Fibroblast of peridontal ligament (primary cell): Measurements from ENCODE around the gene PGLYRP3.

Experiments
- DNase-seq: peaks from one replicate; pipeline ENCODE4 v3.0.0-alpha.2; 2010; ENCODE audit errors: extremely low read depth

Gene PGLYRP3, protein sequence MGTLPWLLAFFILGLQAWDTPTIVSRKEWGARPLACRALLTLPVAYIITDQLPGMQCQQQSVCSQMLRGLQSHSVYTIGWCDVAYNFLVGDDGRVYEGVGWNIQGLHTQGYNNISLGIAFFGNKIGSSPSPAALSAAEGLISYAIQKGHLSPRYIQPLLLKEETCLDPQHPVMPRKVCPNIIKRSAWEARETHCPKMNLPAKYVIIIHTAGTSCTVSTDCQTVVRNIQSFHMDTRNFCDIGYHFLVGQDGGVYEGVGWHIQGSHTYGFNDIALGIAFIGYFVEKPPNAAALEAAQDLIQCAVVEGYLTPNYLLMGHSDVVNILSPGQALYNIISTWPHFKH

DNA sequence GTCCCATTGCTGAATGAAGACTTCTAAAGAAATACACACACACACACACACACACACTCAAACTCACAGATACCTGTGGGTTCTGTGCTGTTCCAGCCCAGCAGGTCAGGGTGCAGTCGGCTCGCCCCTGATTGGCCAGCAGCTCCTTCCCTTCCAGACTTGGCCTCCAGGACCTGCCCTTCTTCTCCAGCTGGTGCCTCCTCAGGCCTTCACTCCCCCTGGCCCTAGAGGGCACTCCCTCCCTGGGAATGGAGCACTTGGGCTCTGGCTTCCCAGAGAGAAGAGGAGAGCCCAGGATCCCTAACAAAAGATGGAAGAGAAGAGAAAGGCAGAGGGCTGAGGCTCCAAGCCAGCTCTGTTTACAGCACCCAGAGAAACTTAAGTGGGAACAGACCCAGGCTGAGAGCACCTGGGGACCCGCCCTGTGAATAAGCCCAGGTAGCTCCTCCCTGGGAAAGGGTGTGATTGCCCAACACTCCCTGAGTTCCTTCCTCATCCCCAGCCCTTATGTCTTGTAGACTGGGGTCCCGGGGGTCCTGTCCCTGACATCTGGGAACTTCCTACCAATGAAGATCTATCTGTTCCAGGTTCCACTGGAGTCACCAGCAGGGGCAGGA is at the start of gene PGLYRP3:
PGLYRP3 (minus strand) TSS at position 383 of the 617 bp plus-strand sequence. CDS start 2,287 bp downstream, outside the sequence.
- no peak for DNase-seq

DNA sequence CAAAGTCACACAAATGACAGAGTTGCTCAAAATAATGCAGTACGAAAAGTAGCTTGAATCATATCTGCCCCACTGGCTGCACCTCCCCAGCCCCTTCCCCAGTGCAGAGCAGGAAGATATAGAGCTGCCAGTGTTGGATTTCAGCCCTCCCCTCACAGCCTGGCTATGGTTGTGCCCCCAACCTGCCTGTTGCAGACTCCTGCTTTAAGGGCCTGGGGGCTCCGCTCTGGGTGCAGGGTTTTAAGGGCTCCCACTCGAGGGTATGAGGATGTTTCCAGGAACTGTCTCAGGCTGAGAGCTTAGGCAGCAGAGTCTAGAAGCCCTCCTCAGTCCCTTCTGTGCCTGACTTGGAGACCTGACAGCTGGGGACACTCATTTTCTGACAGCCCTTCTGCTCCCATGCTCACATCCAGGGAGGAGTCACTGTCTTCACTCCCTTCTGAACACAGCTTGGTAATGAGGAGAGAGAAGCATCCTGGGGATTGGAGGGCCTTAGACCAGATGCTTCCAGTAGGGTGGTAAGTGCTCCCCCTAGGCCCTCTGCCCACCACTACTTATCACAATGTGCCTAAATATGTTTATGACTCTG is 49.5 kb upstream of the PGLYRP3 start:
- no peak for DNase-seq

DNA sequence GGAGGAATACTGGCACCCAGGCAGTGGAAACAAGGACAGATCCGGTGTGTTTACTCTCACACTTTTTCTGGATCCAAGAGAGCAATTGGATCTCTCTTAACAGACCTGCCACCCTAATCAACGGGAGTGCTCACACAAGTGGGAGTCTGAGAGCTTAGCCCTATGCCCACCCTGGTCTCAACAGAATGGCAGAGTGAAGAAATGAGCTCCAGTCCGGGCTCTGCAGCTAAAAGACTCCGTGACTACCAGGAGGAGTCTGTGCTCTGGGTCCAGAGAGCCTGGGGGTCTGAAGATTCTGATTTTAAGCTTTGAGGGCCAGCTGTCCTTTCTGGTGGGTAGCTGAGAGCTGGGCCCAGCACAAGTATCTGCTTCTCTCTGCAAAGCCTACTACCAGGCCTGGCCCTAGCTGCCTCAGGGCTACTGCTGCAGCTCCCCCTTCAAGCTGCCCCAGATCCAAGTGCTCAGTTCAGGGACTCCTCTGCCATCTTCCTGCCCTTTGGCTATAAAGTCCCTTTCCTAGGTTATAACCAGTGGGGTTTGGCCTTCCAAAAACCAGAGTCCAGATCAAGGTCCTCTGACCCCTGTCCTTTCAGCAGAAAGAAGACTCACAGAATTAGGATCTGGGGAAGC is 48.8 kb upstream of the PGLYRP3 start:
- DNase-seq = no peak

DNA sequence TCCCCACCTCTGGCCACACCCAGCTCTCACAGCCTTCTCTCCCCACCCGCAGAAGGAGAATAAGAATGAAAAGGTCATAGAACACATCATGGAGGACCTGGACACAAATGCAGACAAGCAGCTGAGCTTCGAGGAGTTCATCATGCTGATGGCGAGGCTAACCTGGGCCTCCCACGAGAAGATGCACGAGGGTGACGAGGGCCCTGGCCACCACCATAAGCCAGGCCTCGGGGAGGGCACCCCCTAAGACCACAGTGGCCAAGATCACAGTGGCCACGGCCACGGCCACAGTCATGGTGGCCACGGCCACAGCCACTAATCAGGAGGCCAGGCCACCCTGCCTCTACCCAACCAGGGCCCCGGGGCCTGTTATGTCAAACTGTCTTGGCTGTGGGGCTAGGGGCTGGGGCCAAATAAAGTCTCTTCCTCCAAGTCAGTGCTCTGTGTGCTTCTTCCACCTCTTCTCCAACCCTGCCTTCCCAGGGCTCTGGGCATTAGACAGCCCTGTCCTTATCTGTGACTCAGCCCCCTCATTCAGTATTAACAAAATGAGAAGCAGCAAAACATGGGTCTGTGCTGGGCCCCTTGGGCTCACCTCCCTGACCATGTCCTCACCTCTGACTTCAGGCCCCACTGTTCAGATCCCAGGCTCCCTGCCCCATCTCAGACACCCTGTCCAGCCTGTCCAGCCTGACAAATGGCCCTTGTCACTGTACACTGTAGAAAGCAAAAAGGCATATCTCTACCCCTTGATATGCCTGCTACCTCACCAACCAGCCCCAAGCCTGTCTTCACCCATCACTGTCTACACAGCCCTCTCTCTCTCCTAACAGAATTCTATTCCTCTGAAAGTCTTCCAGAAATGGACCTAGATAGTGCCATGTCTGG is 48.1 kb upstream of the PGLYRP3 start:
- DNase-seq = no peak

DNA sequence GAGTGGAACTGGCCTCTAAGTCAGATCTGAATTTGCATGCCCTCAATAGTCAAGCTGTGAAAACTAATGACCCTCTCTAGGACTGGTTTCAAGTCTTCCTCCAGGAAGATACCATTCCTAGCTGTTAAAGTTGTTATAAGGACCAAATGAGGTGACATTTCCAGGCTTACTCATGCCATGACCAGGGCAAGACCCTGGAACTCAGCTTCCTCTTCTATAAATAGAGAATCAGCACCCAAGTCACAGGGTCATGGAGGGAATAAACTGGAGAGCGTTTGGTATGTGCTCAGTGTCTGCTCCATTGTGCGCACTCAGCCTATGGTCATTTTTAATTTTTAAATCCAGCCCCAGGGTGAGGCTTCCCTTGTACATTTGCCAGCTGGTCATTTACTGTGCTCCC is 47.4 kb upstream of the PGLYRP3 start:
- no peak for DNase-seq

DNA sequence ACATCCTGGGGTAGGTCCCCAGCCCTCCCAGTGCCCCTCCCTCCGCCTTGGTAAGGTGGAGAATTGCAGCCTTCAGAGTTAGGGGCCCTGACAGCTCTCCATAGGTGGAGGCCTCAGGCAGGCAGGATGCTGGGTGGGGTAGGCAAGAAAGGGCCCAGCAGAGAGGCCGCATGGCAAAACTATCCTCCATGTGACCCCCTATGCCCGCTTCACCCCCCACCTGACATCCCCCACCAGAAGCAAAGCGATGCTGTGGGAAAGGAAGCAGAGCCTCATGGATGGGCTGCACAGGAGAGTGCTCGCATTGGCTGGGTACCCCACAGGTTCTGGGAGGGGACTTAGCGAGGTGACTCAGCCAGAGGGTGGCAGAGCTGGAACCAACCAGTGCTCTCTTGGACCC is 46.5 kb upstream of the PGLYRP3 start:
- no peak for DNase-seq

DNA sequence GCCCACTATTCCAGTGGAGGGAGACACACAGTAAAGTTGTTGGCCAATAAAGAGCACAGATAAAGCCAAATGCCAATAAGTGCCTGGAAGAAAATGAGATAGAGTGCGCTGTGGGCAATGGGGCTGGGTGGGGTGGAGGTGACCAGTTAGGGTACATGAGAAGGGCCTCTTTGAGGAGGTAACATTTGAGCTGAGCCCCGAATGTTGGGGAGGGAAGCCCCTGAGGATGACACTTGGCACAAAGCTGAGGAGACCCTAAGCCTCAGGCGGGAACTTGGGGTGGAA is 45.9 kb upstream of the PGLYRP3 start:
- DNase-seq = no peak

DNA sequence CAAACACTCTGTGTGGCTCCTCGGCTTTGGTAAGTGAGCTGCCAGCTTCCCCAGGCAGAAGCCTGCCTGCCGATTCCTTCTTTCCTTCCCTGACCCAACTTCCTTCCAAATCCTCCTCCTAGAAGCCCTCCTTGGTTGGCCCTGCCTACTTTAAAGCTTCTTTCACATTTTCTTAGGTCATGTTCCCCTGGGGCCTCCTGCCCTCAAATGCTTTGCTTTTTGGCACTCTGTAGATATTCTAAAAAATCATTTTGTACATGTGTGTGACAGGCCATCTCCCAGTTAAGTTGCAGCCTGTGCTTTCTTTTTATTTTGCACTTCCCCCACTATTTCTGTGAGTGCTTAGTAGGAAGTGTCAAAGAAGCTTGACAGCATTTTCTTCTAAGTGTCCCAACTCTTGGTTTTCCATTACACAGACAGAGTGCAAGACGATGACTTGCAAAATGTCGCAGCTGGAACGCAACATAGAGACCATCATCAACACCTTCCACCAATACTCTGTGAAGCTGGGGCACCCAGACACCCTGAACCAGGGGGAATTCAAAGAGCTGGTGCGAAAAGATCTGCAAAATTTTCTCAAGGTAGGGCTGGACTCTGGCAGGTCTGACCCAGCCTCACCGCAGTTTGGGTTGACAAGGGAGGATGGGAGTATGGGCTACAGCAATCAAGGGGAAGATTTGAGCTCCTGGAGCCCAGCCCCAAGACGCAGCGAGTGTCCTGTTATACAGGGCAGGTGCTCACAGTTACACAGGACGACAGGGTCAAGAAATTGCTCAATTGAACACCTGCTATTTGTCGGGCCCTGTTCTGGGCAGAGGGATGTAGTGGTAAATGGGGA is 45.3 kb upstream of the PGLYRP3 start, which contains the start of gene S100A9:
S100A9 (plus strand) TSS at position 2 of the 838 bp plus-strand sequence; CDS start at position 432, 430 bp downstream.
- no peak for DNase-seq

DNA sequence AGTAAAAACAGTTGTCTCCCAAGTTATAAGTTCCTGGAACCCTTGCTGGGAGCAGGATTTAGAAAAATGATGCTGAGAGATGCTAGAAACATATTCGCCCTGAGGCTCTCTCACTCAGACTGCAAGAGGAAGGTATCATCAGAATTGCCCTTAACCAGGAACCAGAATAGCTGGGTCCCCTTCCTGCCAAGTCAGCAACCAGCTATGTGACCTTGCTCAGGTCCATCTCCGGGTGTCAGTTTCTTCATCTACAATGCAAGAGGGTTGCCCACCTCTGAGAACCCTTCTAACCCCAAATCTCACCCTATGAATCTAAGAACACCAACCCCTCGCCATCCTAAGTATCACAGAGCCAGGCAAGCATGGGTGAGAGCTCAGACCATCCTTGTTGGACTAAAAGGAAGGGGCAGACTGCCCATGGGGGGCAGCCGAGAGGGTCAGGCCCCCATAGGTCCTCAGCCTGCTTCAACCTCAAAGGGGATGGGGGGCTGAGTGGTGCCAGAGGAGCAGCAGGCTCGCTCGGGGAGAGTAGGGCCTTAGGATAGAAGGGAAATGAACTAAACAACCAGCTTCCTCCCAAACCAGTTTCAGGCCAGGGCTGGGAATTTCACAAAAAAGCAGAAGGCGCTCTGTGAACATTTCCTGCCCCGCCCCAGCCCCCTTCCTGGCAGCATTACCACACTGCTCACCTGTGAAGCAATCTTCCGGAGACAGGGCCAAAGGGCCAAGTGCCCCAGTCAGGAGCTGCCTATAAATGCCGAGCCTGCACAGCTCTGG is 44.5 kb upstream of the PGLYRP3 start:
- DNase-seq = no peak

DNA sequence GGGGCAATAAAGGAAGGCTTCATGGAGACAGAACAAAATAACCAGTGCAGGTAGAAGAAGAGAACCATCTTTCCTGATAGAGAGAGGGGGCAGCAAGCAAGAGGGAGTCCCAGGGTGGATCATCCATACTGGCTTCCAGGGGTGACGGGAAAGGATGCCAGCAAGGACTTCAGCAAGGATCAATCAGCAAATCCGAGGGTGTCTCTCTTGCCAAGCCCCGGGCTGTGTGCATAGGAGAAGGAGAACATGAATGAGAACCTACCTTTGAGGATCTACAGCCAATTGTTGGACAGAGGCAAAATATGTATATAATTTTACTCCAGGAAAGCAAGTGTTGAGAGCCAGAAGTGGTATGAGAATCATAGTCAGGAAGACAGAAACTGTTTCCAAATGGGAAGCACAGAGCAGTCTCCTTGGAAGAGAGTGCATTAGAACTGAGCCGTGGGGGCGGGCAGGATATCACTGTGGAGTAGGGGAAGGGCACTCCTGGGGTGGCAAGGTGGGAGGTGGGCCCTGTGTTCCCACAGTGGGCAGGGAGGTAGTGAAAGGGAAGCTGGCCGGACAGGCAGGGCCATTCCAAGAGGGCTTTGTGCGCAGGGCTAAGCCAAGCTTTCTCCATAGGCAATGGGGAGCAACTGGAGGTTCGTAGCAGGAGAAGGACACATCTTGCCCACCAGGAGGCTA is 43.8 kb upstream of the PGLYRP3 start:
- no peak for DNase-seq

DNA sequence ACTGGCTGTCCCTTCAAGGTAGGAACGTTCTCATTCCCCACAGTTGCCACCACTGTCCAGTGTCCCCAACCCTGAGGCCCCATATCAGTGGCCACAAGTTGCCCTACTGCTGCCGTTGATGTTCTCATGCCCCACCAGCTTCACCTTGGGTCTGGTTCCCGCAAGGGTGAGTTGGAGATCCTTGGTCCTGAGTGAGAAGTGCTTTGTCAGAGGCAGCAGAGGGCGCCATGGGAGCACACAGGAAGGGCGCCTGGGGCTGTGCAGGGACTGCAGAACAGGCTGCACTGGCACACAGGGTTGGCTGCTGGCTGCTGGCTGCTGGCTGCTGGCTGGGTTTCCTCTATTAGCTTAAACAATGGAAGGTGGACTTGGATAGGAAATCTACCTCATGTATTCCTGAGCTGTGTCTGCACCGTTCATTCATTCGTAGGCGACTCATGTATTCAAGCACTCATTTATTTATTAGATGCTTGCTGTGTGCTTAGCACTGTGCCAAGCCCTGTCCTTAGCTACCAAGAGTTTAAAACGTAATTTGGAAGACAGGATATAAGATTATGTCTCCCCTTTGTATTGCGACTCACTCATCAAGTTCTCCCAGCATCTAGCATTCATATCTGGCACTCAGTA is 42.8 kb upstream of the PGLYRP3 start:
- peak; percentile 27 for DNase-seq

DNA sequence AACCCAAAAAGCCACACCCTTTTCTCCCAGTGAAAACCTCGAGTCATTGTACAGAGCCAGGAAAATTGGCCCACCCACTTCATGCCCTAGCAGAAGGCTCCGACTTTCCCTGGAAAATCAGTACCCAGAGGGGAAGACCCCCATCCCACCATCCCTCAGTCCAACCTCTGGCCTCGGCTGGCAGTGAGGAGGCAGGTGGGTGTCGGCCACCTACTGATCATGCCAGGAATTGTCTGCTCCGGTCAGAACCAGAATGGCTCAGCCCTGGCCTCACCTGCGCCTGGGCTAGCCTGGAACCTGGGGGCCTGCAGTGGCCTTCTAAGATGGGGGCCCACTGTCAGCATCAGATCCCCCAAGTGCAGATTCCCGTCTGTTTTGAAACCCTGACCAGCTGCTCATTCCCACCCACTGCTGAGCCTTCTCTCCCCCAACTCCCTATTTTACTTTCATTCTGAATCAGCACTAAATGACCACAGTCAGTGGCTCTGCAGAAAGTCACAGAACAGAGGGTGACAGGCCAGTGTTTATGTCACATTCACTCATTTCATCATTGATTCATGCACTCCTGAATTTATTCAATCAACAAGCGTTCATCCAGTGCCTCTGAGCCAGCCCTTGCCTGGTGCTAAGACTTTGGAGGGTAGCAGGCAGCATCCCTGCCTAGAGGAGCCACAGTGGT is 41.9 kb upstream of the PGLYRP3 start:
- no peak for DNase-seq

DNA sequence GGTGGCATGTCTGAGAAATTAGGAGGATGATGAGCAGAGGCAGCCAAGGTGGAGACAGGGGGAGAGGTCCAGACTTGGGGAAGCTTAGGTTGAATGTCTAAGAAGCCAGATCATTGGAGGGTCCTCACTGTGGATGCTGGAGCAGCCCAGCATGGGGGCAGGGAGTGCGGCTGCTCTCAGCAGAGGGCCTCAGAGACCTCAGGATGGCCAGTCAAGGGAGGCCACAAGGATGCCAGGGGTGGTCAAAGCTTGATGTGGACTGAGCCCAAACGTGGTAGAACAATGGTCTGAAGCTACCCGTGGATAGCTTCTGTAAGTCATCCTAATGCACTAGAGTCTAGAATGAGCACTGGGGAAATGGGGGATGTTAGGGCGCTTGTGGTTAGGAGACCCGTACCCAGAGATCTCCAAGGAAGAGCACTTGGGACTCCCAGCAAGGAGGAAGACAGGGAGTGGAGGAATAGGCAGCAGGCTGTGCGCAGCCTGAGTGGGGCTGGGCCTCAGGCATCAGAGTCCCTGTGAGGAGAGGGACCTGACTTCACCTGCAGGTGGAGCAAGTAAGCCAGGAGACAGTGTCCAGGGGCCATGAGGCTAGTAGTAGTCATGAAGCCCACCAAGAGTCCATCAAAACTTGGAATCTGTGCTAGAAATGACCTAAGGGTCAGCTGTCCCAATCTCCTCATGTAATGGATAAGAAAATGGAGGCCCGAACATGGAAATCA is 40.6 kb upstream of the PGLYRP3 start:
- no peak for DNase-seq

DNA sequence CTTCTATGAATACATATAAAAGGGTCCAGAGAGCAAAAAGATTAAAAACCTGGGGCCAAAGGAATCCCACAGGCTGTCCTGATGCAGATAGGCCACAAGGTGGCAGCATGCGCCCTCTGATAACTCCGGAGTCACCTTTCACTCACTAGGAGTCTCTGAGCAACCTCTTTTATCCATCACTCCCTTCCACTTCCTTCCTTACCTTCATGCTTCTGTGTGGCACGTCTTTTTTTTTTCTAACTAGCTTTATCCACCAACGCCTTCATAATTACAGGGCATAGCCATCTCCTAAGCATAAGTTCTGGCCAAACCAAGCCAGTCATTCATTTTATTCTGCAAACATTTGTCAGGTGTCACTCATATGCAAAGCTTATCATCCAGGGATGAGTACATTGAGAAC is 39.8 kb upstream of the PGLYRP3 start:
- DNase-seq = peak; percentile 69

DNA sequence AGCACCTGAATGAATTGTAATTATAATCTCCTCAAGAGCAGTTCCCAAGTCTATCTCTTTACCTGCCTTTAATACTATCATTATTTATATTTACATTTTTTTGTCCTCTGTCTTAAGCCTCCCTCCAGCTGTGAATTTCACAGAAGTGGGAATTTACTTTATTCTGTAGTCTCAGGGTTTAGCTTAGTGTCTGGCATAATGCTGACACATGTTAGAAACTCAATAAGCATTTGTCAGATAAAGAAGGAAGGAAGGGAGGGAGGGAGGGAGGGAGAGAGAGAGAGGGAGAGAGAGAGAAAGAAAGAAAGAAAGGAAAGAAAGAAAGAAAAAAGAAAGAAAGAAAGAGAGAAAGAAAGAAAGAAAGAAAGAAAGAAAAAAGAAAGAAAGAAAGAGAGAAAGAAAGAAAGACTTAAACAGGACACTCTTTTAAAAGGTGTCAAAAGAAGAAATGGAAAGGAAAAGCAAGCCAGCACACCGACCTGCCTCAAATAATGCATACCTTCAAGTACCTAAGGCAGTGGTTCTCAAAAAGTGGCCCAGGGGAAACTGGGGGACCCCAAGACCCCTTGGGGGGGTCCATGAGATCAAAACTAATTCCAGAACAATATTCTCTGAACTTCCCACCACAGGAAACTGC is 37.7 kb upstream of the PGLYRP3 start:
- no peak for DNase-seq

DNA sequence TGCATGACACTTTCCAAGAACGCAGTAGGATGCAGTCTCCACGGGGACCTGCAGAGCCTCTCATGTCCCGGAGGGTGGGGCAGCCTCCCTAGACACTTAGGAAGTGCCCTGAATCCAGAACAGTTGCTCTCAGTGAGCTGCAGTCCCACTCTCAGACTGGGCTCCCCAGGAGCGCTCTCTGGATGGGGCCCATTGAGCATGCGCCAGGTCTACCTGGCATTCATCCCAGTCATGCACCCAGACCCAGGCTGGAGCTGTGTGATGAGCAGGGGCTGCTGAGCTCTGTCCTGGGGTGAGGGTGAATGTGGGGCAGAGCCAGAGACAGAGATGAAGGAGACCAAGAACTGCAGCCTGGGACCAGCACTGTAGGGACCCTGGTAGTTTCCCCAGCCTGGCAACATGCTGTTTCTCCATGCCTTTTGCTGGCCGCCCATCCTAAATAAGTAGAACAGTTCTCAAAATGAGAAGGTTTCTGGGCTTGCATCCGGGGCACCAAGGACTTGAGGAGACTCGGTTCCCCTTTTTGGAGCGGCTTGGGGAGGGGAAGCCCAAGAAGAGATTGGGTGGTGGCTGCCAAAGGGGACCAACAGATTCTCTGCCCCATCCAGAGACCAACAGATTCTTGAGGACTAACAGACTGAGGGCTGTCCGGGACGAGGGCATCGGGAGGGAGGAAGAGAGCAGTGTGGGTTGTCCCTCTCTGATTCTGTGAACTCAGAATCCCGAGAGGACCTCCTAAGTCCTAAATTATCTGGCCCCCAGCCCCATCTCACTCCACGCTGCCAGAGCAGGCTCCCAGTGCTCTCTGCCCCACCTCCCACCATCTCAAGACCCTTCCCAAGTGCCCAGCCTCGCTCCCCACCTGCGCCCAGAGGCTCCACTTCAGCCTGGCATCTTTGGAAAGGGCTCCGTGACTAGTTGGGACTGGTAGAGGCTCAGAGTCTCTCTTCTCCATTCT is 36.9 kb upstream of the PGLYRP3 start:
- DNase-seq = no peak
